Coronary artery (tissue), 2 donors: ENCODE data around the gene PLCL1.

Experiments
- DNase-seq: peaks from one replicate; pipeline ENCODE4 v3.0.0-alpha.2; 2017; ENCODE audit warnings: low spot score
- H3K27ac ChIP-seq, 2 donors: fragments of 200-600 bp; sonication (generic); one replicate each; pipeline ENCODE4 v1.5.1; 2016 to 2019
- H3K4me3 ChIP-seq: fragments of 200-600 bp; sonication (generic); 2 replicates; pipeline ENCODE4 v1.5.1; 2016; ENCODE audit warnings: mild to moderate bottlenecking, moderate library complexity
- TF ChIP-seq, protein P1 (sequence below): fragments of 200-600 bp; sonication (generic); IDR thresholded peaks from one replicate; pipeline ENCODE4 v1.5.1; 2019; ENCODE audit warnings: antibody characterized with exemption

PLCL1 gene

DNA sequence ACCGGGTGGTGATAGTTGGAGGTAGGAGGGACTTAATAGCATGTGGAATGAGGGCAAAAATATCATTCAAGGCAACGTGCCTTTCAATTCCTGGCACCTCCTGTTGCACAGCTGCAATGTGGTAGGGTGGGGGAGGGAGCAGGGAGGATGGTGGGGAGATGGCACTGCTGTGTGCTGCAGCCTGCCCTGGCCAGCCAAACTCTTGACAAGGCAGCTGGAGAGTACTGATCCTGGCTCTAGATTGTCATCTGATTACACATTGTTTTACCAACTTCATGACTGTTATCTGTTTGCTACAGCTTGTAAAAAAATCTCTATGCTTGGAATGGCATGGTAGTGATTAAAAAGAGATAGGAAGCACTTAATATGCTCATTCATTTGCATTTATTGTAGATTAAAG lies 47.7 kb downstream of the PLCL1 start:
- H3K27ac ChIP-seq, result no peak overlapping the region
- H3K4me3 ChIP-seq, result no peak overlapping the region
- DNase-seq, result no peak
- TF ChIP-seq, protein P1, sequence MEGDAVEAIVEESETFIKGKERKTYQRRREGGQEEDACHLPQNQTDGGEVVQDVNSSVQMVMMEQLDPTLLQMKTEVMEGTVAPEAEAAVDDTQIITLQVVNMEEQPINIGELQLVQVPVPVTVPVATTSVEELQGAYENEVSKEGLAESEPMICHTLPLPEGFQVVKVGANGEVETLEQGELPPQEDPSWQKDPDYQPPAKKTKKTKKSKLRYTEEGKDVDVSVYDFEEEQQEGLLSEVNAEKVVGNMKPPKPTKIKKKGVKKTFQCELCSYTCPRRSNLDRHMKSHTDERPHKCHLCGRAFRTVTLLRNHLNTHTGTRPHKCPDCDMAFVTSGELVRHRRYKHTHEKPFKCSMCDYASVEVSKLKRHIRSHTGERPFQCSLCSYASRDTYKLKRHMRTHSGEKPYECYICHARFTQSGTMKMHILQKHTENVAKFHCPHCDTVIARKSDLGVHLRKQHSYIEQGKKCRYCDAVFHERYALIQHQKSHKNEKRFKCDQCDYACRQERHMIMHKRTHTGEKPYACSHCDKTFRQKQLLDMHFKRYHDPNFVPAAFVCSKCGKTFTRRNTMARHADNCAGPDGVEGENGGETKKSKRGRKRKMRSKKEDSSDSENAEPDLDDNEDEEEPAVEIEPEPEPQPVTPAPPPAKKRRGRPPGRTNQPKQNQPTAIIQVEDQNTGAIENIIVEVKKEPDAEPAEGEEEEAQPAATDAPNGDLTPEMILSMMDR, result no peak

DNA sequence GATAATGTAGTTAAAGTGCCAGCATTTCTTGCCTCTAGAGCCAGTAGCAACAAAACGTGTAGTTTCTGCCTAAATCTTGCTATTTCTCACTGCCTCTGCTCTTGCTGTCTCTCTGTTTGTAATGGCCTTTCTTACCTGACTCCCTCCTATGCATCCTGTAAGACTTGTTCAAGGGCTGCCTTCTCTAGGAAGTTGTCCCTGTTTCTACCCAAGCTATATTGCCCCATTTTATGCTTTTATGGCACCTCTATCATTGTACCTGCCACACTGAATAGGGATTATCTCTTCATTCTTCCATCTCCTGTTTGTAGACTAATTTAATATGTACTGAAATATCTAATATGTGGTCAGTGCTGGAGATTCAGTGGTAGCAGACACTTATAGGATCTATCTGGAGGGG lies 49.2 kb downstream of the PLCL1 start:
- TF ChIP-seq, protein P1, result no peak
- Histone ChIP-seq H3K4me3 (no peak overlapping the region), H3K27ac (no peak overlapping the region)
- no peak for DNase-seq

DNA sequence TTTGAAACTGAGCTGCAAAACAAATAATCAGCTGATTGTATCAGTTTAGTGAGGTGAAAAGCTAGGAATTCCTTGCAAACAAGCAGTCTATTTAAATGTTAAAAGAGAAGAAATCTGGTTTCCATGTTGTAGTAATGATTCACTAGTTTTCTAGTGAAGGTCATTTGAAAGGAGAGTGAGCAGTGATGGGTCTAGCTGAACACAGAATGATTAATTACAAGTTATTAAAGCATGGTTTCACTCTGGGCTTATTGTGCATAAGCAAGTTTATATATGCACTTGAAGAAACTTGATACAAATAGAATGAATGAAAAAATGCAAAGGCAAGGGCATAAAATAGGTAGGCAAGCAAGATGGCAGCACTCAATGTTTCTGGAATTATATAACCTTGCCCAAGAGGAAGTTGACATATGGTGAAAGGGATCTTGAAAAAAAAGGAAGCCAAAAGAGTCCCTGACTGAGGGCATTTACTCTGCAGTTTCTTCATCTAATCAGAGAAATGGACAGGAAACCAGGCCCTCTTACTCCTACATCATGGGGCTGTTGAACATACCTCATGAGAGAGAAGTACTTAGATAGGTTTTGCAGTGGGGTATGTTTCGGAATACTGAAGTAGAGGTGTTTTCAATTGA lies 53.2 kb downstream of the PLCL1 start:
- TF ChIP-seq, protein P1, result no peak
- Histone ChIP-seq H3K4me3 (no peak overlapping the region), H3K27ac (no peak overlapping the region)
- no peak for DNase-seq

DNA sequence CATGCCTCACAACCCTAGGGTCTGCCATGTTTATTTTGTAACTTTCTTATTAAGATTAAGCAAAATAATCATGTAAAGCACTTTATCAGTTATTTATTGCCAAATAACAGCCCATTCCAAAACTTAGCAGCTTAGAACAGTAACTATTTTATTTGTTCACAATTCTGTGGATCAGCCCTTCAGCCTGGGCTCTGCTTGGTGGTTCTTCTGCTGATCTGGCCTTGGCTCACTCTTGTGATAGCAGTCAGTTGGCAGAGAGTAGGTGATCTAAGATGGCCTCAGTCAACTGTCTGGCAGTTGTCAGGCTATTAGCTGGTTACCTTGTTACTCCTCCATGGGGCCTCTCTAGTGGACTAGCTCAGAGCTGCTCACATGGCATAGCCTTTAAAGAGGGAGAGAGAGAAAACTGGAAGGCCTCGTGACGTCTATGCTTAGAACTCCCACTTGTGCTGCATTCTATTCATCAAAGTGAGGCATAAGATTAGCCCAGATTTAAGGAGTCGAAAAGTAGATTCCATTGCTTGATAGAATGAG lies 54.3 kb downstream of the PLCL1 start:
- no peak for DNase-seq
- TF ChIP-seq, protein P1, result no peak
- Histone ChIP-seq H3K4me3 (no peak overlapping the region), H3K27ac (no peak overlapping the region)

DNA sequence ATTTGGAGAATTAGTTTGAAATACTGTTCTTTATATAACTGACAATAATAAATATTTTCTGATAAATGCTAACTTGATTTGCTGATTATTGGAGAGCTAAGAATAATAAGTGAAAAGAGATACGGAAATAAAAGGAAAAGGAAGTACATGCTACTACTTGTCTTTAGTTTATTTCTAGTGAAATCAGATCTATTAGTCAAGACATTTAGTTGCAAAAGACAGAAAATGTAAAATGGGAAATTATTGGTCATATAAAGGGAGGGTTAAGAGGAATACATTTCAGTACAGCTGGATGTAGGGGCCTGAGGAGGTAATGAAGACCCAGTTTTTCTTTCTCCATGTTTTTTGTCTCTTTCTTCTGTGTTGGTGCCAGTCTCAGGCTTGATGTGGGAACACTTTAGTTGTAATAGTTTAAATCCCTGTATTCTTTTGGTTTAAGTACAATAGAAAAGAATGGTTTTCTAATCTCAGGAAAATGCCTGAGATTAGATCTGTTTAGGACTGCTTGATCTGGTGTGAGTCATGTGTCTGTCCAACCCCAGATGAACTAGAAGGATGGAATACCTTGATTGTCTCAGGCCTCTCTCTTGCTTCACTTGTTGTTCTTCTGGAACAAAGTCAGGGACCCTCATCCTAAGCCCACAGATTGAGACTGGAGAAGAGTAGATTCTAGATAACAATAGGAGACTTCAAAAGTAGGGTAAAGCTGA lies 58.0 kb downstream of the PLCL1 start:
- no peak overlapping the region for H3K27ac ChIP-seq
- TF ChIP-seq, protein P1, result no peak
- no peak for DNase-seq
- no peak overlapping the region for H3K4me3 ChIP-seq

DNA sequence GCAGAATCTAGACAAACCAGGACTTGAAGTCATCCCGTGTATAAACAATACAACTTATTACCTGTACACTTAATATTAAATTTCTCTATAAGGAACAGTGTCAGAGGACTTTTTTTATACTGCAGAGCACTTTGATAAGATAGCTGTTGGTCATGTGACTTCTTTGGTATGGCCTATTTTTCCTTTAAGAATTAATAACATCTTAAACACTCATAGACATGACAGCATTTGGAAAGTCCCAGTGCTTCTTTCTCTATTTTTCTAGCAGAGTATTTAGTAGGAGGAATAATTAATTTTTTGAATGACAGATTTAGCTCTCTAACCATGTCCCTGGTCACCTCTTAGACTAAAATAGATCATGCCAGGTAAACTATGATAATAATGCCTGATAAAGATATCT lies 59.4 kb downstream of the PLCL1 start:
- TF ChIP-seq, protein P1, result no peak
- no peak overlapping the region for H3K4me3 ChIP-seq
- no peak overlapping the region for H3K27ac ChIP-seq
- no peak for DNase-seq

DNA sequence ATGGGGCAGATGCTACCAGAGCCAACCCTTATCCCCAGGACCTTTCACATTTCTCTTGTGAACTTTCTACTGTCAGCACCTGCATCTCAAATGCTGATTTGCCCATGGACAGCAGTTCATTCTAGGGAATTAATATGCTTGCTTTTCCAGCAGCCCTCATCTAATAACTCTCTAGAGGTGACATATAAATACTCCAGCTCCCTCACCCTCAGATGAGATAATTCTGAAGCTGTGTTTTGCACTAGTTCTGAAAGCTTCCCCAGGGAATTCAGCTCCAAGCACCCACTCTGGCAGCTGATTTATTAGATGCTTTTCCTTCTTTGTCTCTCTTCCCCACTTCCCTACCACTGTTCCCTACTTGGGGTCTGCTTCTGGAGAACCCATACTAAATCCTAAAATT lies 62.1 kb downstream of the PLCL1 start:
- Histone ChIP-seq H3K27ac (no peak overlapping the region), H3K4me3 (no peak overlapping the region)
- no peak for DNase-seq
- TF ChIP-seq, protein P1, result no peak
